Ascending aorta (tissue), 2 donors: ENCODE results near the gene CRACR2A. TPM values are rescaled to one million over a fixed set of nuclear protein-coding genes. Genes with fewer than 3 reads are reported as not detected.

Experiments
- DNase-seq, 2 donors: peaks; one replicate each; pipeline ENCODE4 v3.0.0-alpha.2; 2019; ENCODE audit warnings: low spot score in 2 of 2
- H3K27ac ChIP-seq, 2 donors: fragments of 200-600 bp; sonication (generic); one replicate each; pipeline ENCODE4 v1.5.1; 2016 to 2017; ENCODE audit warnings: mild to moderate bottlenecking in 1 of 2
- H3K27me3 ChIP-seq: fragments of 200-600 bp; sonication (generic); one replicate; pipeline ENCODE4 v1.5.1; 2017
- H3K36me3 ChIP-seq, 2 donors: fragments of 200-600 bp; sonication (generic); one replicate each; pipeline ENCODE4 v1.5.1; 2016
- H3K4me1 ChIP-seq, 2 donors: fragments of 200-600 bp; sonication (generic); one replicate each; pipeline ENCODE4 v1.5.1; 2016 to 2017; ENCODE audit warnings: mild to moderate bottlenecking in 1 of 2
- H3K4me3 ChIP-seq, 2 donors: fragments of 200-600 bp; sonication (generic); one replicate each; pipeline ENCODE4 v1.5.1; 2016 to 2017; ENCODE audit warnings: mild to moderate bottlenecking in 1 of 2
- H3K9me3 ChIP-seq, 2 donors: fragments of 200-600 bp; sonication (generic); one replicate each; pipeline ENCODE4 v1.5.1; 2016
- CTCF ChIP-seq, 3 experiments: fragments of 200-600 bp in 2 of 3; fragments of 450-650 bp in 1 of 3; sonication (generic) in 2 of 3; IDR thresholded peaks; one replicate each; pipeline ENCODE4 v1.5.1; 2016 to 2019; ENCODE audit warnings: antibody characterized with exemption in 3 of 3, mild to moderate bottlenecking in 1 of 3, moderate library complexity in 1 of 3
- intact Hi-C: fragments of 100-400 bp; cut with DNase I; formaldehyde crosslinking; loops from one replicate; pipeline ENCODE4 v1.15.1; 2023
- total RNA-seq: library from RNA; depleted of rRNA; stranded (reverse); fragments of >200 nt; gene quantifications from one replicate; pipeline ENCODE4 v1.1.0, GENCODE V29; 2016

CRACR2A gene
- total RNA-seq, 1 donor from 2014 or later: 0.53 TPM

DNA sequence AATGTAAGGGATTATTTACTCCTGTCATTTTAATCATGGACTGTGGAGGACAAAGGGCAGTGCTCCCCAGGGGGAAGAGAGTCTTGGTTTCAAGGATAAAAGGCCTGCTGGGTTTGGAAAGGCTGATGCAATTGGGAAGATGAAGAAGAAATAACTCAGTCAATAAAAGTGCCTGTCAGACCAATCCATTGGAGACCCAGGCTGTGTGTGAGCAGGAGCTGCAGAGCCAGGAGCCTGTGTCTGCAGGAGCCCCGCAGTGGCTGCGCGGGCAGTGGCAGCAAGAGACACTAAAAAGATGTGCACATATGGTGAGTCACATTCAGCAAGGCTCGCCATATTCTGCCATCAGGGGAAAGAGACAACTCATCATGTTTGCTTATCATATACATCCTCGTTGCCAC lies 90.4 kb downstream of the CRACR2A start:
- Histone ChIP-seq H3K4me1 (no peaks in the 10 kb centered on the region), H3K4me3 (no peak overlapping the region), H3K9me3 (no peaks in the 10 kb centered on the region), H3K27ac (no peak overlapping the region), H3K27me3 (no peaks in the 10 kb centered on the region), H3K36me3 (no peaks in the 10 kb centered on the region)
- no peak for DNase-seq
- intact Hi-C loops: no loop called here
- TF ChIP-seq CTCF (IDR thresholded peaks at IDR 0.05): no peak

GRCh38 chr12:3661028-3661427 lies 91.9 kb downstream of the CRACR2A start:
- H3K4me1 ChIP-seq: no peaks in the 10 kb centered on the region
- no peaks in the 10 kb centered on the region for H3K36me3 ChIP-seq
- no peaks in the 10 kb centered on the region for H3K27me3 ChIP-seq
- no peak for DNase-seq
- H3K9me3 ChIP-seq: no peaks in the 10 kb centered on the region
- intact Hi-C loops: no loop called here
- no peak for TF ChIP-seq CTCF (IDR thresholded peaks at IDR 0.05)
- H3K27ac ChIP-seq: no peak overlapping the region
- H3K4me3 ChIP-seq: no peak overlapping the region

DNA sequence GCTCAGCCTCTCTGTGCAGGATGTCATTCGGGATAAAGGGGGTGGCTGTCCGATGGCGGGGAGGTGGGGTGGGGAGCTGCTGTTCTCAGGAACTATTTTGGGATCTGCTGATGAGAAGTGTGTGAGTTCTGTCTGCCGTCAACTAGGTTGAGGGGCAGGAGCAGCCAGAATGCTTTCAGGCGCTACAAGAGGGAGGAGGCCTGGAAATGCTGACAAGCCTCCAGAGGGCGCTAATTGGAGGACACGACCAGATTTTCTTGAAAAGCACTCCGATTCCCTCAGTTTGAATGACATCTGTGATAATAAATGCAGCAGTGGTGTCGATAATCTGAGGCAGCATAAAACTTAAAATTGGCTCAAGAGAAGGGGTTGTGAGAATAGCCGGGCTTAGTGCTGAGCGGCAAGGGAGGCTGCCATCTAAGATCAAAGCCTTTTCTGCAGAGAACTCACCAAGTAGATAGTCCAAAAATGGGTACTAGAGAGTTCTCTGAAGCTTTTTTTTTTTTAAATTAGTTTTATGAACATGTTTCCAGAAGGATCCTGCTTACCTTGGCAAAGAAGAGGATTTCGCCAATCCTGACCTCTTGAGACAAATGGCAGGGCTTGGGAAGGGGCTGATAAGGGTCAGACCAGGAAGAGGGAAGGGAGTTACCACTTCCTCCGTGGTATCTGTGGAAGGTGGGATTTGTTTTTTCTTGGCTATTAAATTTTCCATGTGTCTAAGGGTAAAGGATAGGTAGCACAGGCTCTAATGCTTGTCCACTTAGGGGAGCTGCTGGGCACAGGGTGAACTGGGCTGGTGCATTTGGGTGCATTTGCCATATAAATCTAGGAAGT lies 94.4 kb downstream of the CRACR2A start:
- Histone ChIP-seq H3K4me3 (no peak overlapping the region), H3K27ac (no peak overlapping the region), H3K27me3 (no peaks in the 10 kb centered on the region), H3K4me1 (no peaks in the 10 kb centered on the region), H3K36me3 (no peaks in the 10 kb centered on the region), H3K9me3 (no peaks in the 10 kb centered on the region)
- peak in 1 of 3 experiments; percentile 12 for TF ChIP-seq CTCF (IDR thresholded peaks at IDR 0.05)
- intact Hi-C loops: no loop called here
- no peak for DNase-seq

- no peak overlapping the region for H3K4me3 ChIP-seq
- H3K27ac ChIP-seq: no peak overlapping the region
- H3K36me3 ChIP-seq: no peaks in the 10 kb centered on the region
- intact Hi-C loops: no loop called here
- H3K27me3 ChIP-seq: no peaks in the 10 kb centered on the region
- no peaks in the 10 kb centered on the region for H3K4me1 ChIP-seq
- no peak for DNase-seq
- no peaks in the 10 kb centered on the region for H3K9me3 ChIP-seq
- no peak for TF ChIP-seq CTCF (IDR thresholded peaks at IDR 0.05)
Observed at GRCh38 chr12:3656946-3657622, 95.8 kb downstream of the CRACR2A start.

GRCh38 chr12:3655328-3655900 lies 97.5 kb downstream of the CRACR2A start:
- no peaks in the 10 kb centered on the region for H3K27me3 ChIP-seq
- no peaks in the 10 kb centered on the region for H3K4me1 ChIP-seq
- H3K9me3 ChIP-seq: no peaks in the 10 kb centered on the region
- intact Hi-C loops: no loop called here
- no peak for DNase-seq
- TF ChIP-seq CTCF (IDR thresholded peaks at IDR 0.05): no peak
- H3K27ac ChIP-seq: no peak overlapping the region
- H3K36me3 ChIP-seq: no peaks in the 10 kb centered on the region
- H3K4me3 ChIP-seq: no peak overlapping the region
